OCI-LY7 (cell line): Measurements from ENCODE around the gene CD6. TPM values are rescaled to one million over a fixed set of nuclear protein-coding genes. Genes with fewer than 3 reads are reported as not detected.

Experiments used
- BruUV-seq: library from RNA; stranded (reverse); fragments of 400-500 nt; replicated peaks from 2 replicates; lab custom pipeline; 2021; lab: Mats Ljungman, UMichigan
- CTCF ChIA-PET: fragments of 300-600 bp; sonication (Branson Sonifier 250); formaldehyde crosslinking; loops from one replicate; lab custom pipeline; 2022; ENCODE audit warnings: antibody characterized with exemption; ENCODE audit not compliant: unreplicated experiment; lab: Charles Lee
- POLR2A ChIA-PET: fragments of 300-600 bp; sonication (Branson Sonifier 250); formaldehyde crosslinking; loops from one replicate; lab custom pipeline; 2022; ENCODE audit warnings: antibody characterized with exemption; lab: Charles Lee
- DNase-seq: peaks from one replicate; pipeline ENCODE4 v3.0.0-alpha.2; 2015; ENCODE audit warnings: low spot score
- H2AFZ ChIP-seq: fragments of 200-600 bp; sonication (generic), shearing (Covaris generic); 2 replicates; pipeline ENCODE4 v1.6.1; 2014; ENCODE audit warnings: mild to moderate bottlenecking, antibody characterized with exemption, low read length, moderate library complexity
- H3K27ac ChIP-seq: fragments of 200-600 bp; sonication (generic); 2 replicates; pipeline ENCODE4 v1.5.1; 2014; ENCODE audit warnings: mixed run types, low read depth, mild to moderate bottlenecking, moderate library complexity, low read length, inconsistent platforms; ENCODE audit not compliant: poor library complexity, severe bottlenecking
- H3K36me3 ChIP-seq: fragments of 200-600 bp; sonication (generic); 2 replicates; pipeline ENCODE4 v1.6.1; 2014; ENCODE audit warnings: mild to moderate bottlenecking, antibody characterized with exemption, low read length, moderate library complexity, mixed read lengths; ENCODE audit not compliant: insufficient read depth
- H3K4me1 ChIP-seq: fragments of 200-600 bp; sonication (generic); 2 replicates; pipeline ENCODE4 v1.5.1; 2014; ENCODE audit warnings: mild to moderate bottlenecking, low read length; ENCODE audit not compliant: insufficient read depth, poor library complexity, severe bottlenecking
- H3K4me2 ChIP-seq: fragments of 200-600 bp; sonication (generic); 2 replicates; pipeline ENCODE4 v1.6.1; 2014; ENCODE audit warnings: mild to moderate bottlenecking, low read length
- H3K4me3 ChIP-seq: fragments of 200-600 bp; sonication (generic); 2 replicates; pipeline ENCODE4 v1.5.1; 2014; ENCODE audit warnings: mild to moderate bottlenecking, low read depth, low read length; ENCODE audit not compliant: poor library complexity, severe bottlenecking
- H3K79me2 ChIP-seq: fragments of 200-600 bp; sonication (generic); 2 replicates; pipeline ENCODE4 v1.6.1; 2016; ENCODE audit warnings: low read depth, mild to moderate bottlenecking, low read length, moderate library complexity, mixed read lengths; ENCODE audit not compliant: insufficient read depth
- H3K9me2 ChIP-seq: fragments of 200-600 bp; sonication (generic); 2 replicates; pipeline ENCODE4 v1.6.1; 2016; ENCODE audit warnings: mild to moderate bottlenecking, low read length, mixed read lengths; ENCODE audit not compliant: insufficient read depth
- H3K9me3 ChIP-seq: fragments of 200-600 bp; sonication (generic); 2 replicates; pipeline ENCODE4 v1.6.1; 2014; ENCODE audit warnings: mild to moderate bottlenecking, mixed run types, low read length, mixed read lengths
- H4K20me1 ChIP-seq: fragments of 200-600 bp; sonication (generic); 2 replicates; pipeline ENCODE4 v1.6.1; 2014; ENCODE audit warnings: mild to moderate bottlenecking, antibody characterized with exemption, low read length, moderate library complexity, mixed read lengths; ENCODE audit not compliant: insufficient read depth
- EZH2phosphoT487 ChIP-seq: fragments of 200-600 bp; sonication (generic); IDR thresholded peaks from 2 replicates; pipeline ENCODE4 v1.6.1; 2018; ENCODE audit warnings: low read depth, borderline replicate concordance, mild to moderate bottlenecking, mixed run types, antibody characterized with exemption, low read length, moderate library complexity, mixed read lengths
- intact Hi-C: fragments of 100-400 bp; cut with micrococcal nuclease; formaldehyde crosslinking; loops from one replicate; pipeline ENCODE4 v1.10.0; 2022; ENCODE audit not compliant: unreplicated experiment
- total RNA-seq, 2 experiments: library from RNA; depleted of rRNA in 1 of 2; stranded (reverse); fragments of >200 nt in 1 of 2; shearing (Covaris generic) in 1 of 2; gene quantifications; 2 replicates each; pipeline ENCODE4 v1.2.3, GENCODE V29; 2014 to 2022
- TF ChIP-seq, protein P1 (sequence below): fragments of 200-600 bp; sonication (generic); conservative IDR thresholded peaks from 2 replicates; pipeline ENCODE4 v1.5.1; 2014; ENCODE audit warnings: mild to moderate bottlenecking, antibody characterized with exemption, low read length, moderate library complexity, mixed read lengths

Gene CD6
- total RNA-seq, 2 experiments from 2014 or later, result not detected

DNA sequence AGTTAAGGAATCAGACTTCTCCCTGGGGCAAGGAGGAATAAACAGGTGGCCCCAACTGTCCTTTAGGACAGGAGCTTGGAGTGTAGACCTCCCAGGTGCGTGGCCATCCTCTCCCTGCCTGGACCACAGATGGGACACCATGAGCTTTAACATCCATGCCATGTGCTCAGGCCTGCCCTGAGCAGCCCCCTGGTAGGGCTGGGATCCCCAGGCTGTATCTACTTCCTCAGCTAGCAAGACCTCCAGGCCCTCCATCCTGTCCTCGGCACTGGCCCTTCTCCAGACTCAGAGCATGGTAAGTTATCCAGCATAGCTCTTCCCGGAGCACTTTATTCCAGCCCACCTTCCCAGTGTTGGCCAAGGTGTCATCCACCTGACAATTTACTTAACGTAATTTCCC is 5.7 kb downstream of the CD6 start:
- Histone ChIP-seq H3K4me3 (no peak overlapping the region), H3K27ac (no peak overlapping the region), H3K4me2 (no peak overlapping the region), H3K9me3 (no peaks in the 10 kb centered on the region), H3K79me2 (no peaks in the 10 kb centered on the region), H3K4me1 (no peaks in the 10 kb centered on the region), H2AFZ (no peak overlapping the region), H4K20me1 (no peaks in the 10 kb centered on the region), H3K9me2 (no peaks in the 10 kb centered on the region), H3K36me3 (no peaks in the 10 kb centered on the region)
- ChIA-PET POLR2A (no interaction called here), CTCF (no interaction called here)
- no peak for TF ChIP-seq EZH2phosphoT487
- TF ChIP-seq, protein P1, sequence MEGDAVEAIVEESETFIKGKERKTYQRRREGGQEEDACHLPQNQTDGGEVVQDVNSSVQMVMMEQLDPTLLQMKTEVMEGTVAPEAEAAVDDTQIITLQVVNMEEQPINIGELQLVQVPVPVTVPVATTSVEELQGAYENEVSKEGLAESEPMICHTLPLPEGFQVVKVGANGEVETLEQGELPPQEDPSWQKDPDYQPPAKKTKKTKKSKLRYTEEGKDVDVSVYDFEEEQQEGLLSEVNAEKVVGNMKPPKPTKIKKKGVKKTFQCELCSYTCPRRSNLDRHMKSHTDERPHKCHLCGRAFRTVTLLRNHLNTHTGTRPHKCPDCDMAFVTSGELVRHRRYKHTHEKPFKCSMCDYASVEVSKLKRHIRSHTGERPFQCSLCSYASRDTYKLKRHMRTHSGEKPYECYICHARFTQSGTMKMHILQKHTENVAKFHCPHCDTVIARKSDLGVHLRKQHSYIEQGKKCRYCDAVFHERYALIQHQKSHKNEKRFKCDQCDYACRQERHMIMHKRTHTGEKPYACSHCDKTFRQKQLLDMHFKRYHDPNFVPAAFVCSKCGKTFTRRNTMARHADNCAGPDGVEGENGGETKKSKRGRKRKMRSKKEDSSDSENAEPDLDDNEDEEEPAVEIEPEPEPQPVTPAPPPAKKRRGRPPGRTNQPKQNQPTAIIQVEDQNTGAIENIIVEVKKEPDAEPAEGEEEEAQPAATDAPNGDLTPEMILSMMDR, result no peak
- intact Hi-C loops, result no loop called here
- BruUV-seq, result no TSS peak
- DNase-seq, result no peak

DNA sequence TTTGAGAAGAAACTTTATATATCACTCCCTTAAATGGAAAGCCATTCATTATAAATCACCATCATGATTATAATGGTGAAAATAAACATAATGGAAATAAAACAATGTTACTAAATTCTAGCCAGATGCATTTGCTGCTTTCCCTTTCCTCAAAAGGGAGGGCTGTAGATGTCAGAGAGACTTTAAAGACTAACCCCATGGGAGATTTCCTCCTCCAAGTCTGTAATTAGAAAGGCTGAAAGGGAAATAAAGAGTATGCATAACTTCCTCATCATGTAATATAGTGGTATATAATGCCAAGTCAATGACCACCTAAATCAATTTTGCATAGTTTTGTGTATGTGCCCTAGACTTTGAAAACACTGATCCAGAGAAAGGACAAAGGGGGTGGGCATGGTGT is 6.4 kb downstream of the CD6 start:
- Histone ChIP-seq H3K36me3 (no peaks in the 10 kb centered on the region), H3K4me2 (no peak overlapping the region), H3K4me1 (no peaks in the 10 kb centered on the region), H3K9me3 (no peaks in the 10 kb centered on the region), H4K20me1 (no peaks in the 10 kb centered on the region), H2AFZ (no peak overlapping the region), H3K9me2 (no peaks in the 10 kb centered on the region), H3K79me2 (no peaks in the 10 kb centered on the region), H3K27ac (no peak overlapping the region), H3K4me3 (no peak overlapping the region)
- TF ChIP-seq, protein P1, result no peak
- no peak for TF ChIP-seq EZH2phosphoT487
- no TSS peak for BruUV-seq
- no peak for DNase-seq
- CTCF ChIA-PET, result no interaction called here
- intact Hi-C loops, result no loop called here
- POLR2A ChIA-PET, result no interaction called here

DNA sequence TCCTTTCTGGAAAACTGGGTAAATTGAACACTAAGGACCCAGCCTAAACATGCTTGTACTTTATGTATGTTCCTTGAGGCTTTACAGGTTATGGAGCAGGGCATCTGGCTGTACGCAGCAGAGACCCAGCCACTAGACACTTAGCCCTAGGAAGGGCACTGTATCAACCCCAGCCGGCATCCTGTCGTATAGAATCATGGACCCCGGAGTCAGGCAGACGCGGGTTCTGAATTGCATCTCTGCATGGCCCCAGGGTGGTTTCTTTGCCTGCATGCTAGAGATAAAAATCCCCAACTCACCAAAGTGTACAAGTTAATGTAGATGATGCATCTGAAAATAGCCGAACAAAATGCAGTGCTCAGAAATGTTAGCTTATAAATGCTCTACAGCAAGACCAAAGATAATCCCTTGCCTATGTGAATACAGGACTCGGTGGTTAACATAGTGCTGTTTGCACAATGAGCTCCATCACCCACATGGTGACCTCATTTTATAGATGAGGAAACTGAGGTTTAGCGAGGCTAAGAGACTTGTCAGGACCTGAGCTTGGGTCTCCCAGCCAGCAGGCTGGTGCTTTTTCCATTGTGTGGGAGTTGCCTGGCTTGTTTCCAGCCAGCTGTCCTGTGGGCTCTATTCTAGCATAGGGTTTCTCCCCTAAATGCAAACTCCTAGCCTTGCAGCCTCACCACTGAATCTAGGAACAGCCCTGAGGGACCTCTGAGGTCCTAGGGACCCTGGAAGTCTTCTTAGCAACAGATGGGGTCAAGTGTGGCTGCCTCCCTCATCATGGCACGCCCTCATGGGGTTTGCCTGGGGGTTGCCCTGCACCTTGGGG is 7.3 kb downstream of the CD6 start:
- H3K9me2 ChIP-seq, result no peaks in the 10 kb centered on the region
- no peaks in the 10 kb centered on the region for H3K9me3 ChIP-seq
- ChIA-PET POLR2A (interaction anchor here (0.6 kb wide), 1 partner anchor 85 kb away, joined by 4 read pairs; no protein-coding TSS in a partner anchor), CTCF (no interaction called here)
- intact Hi-C loops, result no loop called here
- no TSS peak for BruUV-seq
- no peak overlapping the region for H3K4me2 ChIP-seq
- no peak overlapping the region for H2AFZ ChIP-seq
- no peak for DNase-seq
- H3K4me1 ChIP-seq, result no peaks in the 10 kb centered on the region
- no peaks in the 10 kb centered on the region for H4K20me1 ChIP-seq
- TF ChIP-seq, protein P1, result no peak
- no peak for TF ChIP-seq EZH2phosphoT487
- no peaks in the 10 kb centered on the region for H3K79me2 ChIP-seq
- H3K4me3 ChIP-seq, result no peak overlapping the region
- H3K36me3 ChIP-seq, result no peaks in the 10 kb centered on the region
- no peak overlapping the region for H3K27ac ChIP-seq
